ENCODE data around the gene PRXL2B.
A peak's percentile ranks its signal among the peaks of the same experiment; 100 is the strongest.

Gene PRXL2B

DNA sequence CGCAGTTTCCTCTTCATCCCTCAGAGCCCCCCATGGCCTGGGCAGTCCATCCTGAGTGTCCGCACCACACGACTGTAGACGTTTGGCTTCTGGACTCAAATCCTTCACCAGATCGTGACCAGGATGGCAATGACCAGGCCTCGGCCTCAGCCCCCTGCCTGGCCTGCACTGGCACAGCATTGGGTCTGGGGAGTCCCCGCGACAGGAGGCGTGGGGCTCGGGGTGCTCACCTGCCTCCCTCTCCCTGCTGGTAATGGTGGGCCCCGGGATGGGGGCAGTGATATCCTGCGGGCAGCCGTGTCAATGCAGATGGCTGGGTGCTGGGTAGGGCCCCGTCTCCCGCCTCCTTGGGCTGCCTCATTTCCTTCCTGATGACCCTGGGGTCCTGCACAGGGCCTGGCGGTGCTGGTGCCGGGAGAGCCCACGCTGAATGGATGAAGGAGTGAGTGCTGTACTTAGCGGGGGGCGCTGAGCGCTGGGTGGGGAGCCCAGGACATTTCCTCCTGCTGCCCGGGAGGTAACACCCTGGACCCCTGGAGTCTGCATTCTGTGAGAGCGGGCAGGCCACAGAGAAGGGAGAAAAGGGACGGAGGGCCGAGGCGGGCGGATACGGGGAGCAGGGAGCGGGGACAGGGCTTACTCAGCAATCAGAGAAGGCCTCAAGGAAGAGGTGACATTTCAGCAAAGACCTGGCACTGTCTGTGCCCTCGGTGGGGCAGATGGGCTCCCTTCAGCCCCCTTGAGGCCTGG is 32.5 kb upstream of the PRXL2B start:
- TF ChIP-seq, protein P1, sequence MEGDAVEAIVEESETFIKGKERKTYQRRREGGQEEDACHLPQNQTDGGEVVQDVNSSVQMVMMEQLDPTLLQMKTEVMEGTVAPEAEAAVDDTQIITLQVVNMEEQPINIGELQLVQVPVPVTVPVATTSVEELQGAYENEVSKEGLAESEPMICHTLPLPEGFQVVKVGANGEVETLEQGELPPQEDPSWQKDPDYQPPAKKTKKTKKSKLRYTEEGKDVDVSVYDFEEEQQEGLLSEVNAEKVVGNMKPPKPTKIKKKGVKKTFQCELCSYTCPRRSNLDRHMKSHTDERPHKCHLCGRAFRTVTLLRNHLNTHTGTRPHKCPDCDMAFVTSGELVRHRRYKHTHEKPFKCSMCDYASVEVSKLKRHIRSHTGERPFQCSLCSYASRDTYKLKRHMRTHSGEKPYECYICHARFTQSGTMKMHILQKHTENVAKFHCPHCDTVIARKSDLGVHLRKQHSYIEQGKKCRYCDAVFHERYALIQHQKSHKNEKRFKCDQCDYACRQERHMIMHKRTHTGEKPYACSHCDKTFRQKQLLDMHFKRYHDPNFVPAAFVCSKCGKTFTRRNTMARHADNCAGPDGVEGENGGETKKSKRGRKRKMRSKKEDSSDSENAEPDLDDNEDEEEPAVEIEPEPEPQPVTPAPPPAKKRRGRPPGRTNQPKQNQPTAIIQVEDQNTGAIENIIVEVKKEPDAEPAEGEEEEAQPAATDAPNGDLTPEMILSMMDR (IDR thresholded peaks at IDR 0.05; ENCODE audit: borderline replicate concordance, insufficient read depth, low read depth, low read length), result no peak

DNA sequence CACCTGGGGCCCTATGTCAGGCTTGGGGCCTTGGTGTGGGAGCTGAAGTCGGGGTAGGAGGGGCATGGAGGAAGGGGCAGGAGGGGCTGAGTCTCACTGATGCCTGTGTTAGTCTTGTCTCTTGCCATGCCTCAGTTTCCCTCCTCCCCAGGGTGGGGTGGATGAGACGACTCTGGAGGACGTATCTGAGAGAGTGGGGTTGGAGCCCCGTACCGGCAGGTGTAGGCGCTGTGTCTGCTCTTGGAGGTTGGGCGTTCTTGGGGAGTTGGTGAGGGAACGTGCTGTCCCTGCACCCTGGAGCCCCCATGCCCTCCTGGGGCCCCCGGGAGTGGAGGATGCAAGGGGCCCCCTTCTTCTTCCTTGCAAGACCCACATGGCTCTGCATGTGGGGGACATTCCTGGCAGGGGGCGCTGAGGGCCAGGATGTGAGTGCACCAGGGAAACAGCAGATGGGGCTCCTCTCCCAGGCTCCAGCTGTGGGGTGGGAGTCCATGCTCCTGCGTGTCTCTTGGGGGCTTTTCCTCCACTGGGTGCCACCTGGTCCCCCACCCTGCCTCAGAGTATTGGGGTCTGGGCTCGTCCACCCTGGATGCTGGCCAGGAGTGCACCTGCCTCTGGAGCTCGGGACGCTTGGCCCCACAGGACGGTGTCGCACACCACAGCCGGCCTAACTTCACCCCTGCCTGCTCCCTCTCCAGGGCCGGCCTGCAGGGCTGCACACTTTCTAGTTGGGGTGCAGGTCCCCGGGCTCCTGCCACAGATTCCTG is 31.8 kb upstream of the PRXL2B start:
- TF ChIP-seq, protein P1 (IDR thresholded peaks at IDR 0.05; ENCODE audit: borderline replicate concordance, insufficient read depth, low read depth, low read length), result peak; percentile 82
- H3K4me3 ChIP-seq (ENCODE audit: low read depth, low read length), result peak overlapping the region; percentile 92

More for the DNA sequence above, 32.5 kb upstream of the PRXL2B start:
- H3K4me3 ChIP-seq (ENCODE audit: low read depth, low read length), result no peak overlapping the region

DNA sequence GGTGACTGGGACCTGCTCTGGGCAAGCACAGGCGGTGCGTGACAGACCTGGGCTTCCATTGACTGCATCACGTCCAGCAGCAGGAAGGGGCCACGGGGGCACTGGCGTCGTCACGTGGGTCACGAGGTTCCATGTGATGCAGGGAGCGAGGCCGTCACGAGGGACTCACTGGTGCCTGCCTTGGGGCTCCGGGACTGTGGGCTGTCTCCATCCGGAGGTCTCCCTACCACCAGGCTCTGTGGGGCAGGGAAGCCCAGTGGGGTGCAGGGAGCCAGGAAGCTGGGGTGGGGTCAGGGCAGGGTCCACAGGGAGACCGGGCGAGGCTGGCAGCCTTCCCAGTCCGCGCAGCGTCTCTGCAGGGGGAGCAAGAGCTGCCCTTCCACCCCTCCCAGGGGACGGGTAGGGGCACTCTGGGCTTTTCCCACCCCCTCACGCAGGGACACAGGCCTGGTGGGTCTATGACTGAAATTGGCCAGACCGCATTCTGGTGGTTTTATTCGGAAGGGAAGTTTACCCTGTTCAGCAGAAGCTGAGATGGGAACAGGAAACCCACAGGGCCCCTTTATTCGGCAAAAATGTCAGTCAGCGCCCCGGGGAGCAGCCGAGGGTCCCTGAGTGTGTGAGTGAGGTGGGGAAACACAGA is 30.8 kb upstream of the PRXL2B start:
- peak overlapping the region; percentile 92 for H3K4me3 ChIP-seq (ENCODE audit: low read depth, low read length)

DNA sequence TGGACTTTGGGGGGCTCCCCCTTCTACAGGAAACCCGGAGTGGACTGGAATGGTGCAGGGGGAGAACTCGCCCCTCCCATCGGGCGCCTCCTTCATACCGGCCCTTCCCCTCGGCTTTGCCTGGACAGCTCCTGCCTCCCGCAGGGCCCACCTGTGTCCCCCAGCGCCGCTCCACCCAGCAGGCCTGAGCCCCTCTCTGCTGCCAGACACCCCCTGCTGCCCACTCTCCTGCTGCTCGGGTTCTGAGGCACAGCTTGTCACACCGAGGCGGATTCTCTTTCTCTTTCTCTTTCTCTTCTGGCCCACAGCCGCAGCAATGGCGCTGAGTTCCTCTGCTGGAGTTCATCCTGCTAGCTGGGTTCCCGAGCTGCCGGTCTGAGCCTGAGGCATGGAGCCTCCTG is 30.3 kb upstream of the PRXL2B start, which contains the start of gene TNFRSF14:
TNFRSF14 (plus strand) TSS at position 95 of the 401 bp plus-strand sequence; CDS start at position 389, 294 bp downstream.
- TF ChIP-seq, protein P1 (IDR thresholded peaks at IDR 0.05; ENCODE audit: borderline replicate concordance, insufficient read depth, low read depth, low read length), result peak; percentile 26; the same call in 1 of the 2 replicates
- H3K4me3 ChIP-seq (ENCODE audit: low read depth, low read length), result peak within 1 kb of the TSS; percentile 92

More for the DNA sequence above, 30.8 kb upstream of the PRXL2B start:
- TF ChIP-seq, protein P1 (IDR thresholded peaks at IDR 0.05; ENCODE audit: borderline replicate concordance, insufficient read depth, low read depth, low read length), result no peak

DNA sequence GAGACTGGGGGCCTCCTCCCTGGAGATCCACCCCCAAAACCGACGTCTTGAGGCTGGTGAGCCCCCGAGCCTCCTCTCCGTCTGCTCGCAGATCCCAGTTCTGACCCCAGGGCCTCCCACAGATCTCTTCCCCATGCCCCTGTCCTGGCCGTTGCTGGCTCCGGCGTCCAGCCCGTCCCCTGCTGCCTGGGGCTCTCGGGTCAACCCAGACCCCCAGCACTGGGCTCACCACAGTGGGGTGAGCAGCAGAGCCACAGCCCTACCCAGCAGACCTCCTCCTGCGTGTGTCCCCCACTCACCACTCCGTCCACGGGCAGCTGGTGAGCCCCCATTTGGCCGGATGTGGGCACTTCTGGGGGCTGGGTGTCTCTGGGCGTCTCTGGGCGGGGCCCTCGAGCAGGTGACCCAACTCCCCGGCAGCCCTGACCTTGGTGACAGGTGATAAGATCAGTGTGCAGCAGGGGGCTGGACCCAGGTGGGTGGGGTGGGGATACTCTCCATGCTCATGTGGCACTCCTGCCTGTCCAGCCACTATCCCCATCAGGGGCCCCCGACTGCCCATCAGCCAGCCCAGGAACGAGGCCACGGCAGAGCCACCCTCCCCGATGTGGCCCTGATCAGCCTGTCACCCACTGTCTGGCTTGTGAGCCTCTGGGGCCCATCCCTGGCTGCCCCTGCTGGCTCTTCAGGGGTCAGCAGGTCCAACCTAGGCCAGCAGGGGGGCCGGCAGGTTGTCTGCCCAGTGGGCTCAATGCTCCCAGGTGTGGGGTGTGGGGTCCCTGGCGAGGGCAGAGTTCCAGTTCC is 29.7 kb upstream of the PRXL2B start:
- TF ChIP-seq, protein P1 (IDR thresholded peaks at IDR 0.05; ENCODE audit: borderline replicate concordance, insufficient read depth, low read depth, low read length), result no peak
- peak overlapping the region; percentile 92 for H3K4me3 ChIP-seq (ENCODE audit: low read depth, low read length)

Measured in GM12875 (cell line).